HG02588 (cell line): ENCODE data around the gene RBM4.

Experiments
- ATAC-seq: cut with Tn5 transposase; IDR thresholded peaks from one replicate; pipeline ENCODE4 v1.9.1; 2021; ENCODE audit warnings: mild to moderate bottlenecking, moderate library complexity; ENCODE audit not compliant: unreplicated experiment

RBM4 gene

GRCh38 chr11:66649903-66650302, 11.4 kb downstream of the RBM4 start:
- ATAC-seq: no peak

DNA sequence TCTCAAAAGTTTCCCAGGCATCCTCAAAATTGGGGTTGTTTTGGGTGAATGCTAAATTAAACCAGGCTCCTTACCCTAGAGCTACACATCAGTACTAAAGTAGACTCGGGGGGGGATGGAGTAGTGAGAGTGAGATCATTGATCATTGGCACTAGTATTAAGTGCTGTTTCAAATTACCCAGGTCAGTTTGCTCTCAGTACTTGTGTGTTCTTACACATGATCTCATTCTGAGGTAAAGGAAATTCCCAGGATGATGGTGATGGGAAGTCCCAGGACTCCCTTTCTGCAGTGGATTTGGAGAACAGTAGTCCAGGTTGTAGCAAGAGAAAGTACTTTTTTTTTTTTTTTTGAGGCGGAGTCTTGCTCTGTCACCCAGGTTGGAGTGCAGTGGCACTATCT, 12.5 kb downstream of the RBM4 start:
- no peak for ATAC-seq

DNA sequence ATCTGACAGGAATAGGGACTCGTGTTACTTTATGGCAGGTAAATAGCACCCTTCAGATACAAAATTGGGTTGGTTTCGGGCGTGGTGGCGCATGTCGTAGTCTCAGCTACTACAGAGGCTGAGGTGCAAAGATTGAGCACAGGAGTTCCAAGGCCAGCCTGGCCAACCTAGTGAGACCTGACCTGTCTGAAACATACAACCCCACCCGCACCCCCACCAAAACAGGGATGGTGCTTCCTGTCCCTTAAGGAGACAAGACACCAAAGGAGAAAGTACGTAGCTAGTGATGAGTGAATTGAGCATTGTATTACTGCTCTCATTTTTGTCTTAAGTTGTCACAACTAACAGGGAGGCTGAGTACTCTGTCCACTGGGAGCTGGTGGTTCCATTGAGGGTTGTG, 14.1 kb downstream of the RBM4 start:
- no peak for ATAC-seq

- ATAC-seq: no peak
These were observed 14.6 kb downstream of the RBM4 start for GRCh38 chr11:66653123-66653522.

GRCh38 chr11:66659763-66660162, 21.3 kb downstream of the RBM4 start:
- no peak for ATAC-seq

DNA sequence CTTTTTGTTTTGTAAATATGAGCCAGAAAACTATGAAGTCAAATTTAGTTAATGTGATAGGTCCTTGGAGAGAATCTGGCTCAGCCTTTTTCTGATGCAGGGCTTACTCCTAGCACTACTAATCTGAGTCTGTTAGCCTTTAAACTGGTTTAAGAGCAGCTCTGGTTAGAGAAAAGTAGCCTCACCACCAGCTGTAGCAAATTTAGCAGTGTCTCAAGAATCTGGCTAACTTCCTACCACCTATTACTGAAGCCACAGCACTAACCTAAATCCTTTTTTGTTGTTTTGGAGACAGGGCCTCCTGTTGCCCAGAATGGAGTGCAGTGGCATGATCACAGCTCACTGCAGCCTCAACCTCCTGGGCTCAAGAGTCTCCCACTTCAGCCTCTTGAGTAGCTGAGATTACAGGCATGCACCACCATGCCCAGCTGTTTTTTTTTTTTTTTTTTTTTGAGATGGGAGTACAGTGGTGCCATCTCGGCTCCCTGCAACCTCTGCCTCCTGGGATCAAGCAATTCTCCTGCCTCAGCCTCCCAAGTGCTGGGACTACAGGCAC, 25.3 kb downstream of the RBM4 start:
- ATAC-seq: no peak

DNA sequence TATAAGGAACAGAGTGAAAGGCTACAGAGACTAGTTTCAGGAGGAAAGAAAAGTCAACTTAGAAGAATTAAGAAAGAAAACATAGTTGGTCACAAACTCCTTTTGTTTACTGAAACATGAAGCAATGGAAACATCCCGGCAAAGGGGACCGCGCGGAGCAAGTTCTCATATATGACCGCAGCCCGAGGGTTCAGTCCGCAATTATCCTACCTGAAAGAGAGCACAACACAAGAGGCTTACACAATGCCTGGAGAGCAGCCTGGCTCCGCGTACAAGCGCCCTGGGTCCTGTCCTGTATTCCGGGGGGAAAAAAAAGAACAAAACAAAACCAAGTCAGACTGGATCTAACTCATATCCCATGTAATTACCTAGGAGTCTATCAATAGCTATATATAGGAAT, 26.9 kb downstream of the RBM4 start:
- ATAC-seq: no peak

DNA sequence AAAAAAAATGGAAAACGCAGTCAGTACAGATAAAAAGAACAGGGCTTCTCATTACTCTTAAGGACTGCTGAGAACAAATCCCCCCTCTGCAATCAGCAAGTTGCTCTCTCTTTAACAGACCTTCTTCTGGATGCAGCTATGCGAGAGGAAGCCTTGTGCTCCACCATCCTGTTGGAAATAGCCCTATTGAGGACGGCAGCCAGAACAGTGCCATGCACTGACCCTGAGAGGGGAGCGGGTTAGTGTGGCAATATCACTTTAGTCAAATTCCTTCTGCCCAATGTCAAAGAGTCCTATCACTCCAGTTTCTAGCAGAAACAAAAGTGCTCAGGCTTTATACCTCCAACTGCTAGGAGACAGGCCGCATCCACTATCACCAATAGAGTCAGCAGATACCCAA, 32.3 kb downstream of the RBM4 start:
- no peak for ATAC-seq

GRCh38 chr11:66674964-66675602, 36.6 kb downstream of the RBM4 start:
- no peak for ATAC-seq

DNA sequence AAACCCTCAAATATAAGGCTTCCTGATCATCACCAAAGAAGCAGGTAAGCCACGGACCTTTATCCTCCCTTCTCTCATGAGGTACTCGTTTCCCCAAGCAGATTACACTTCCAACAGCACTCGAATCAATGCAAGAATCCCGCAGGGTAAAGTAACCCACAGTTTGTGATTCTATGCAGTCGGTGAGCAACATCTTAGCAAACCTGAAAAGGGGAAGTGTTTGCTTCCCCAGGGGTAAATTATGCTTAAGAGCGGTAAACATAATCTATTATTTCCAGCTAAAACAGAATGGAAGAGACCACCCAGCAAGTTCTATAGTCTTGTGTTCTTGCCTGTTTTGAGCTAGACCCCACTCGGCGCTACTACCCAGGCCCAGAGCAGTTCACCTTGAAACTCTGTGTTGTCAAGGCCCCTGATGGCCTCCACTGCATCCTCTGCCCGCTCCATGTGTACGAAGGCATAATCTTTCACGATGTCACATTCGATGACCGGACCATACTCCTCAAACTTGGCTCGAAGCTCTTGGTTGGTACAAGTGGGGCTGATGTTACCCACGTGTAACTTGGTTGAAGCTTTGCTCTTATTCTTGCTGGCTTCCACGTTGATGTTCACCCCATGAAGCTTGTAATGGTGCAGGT, 37.9 kb downstream of the RBM4 start:
- no peak for ATAC-seq

DNA sequence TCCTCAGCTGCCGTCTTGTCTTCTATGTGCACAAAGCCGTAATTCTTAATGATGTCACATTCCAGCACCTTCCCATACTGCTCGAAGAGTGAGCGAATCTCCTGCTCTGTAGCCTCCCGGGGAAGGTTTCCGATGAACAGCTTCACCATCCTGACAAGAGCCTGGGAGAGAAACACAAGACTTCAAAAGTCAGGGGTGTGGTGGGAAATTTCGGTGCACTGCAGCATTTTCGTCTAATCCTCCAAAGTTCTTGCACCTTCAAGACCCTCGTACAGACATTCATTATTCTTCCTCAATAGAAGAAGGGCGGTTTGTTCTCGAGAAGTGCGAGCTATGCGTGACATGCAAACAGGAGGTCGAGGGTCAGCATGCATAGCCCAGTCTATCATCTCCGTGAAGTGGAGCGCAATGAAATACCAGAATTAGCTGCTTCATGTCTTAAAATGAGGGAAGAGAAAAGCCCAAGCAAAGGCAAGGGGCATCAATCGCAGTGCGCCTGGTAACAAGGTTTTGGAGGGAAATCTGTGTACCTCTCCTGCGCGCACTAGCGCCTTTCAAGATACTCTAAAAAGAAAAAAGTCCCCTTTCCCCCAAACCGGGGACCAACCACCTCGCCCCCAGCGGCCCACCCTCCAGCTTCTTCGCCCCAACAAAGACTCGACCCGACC, 38.6 kb downstream of the RBM4 start:
- ATAC-seq: no peak

GRCh38 chr11:66677599-66678375, 39.3 kb downstream of the RBM4 start, which contains the start of gene RBM4B:
Gene RBM4B, minus strand, starts transcription at chr11:66677887. Its CDS starts 808 bp downstream, at chr11:66677079.
- ATAC-seq: peak; percentile 87

GRCh38 chr11:66680966-66681645, 42.6 kb downstream of the RBM4 start:
- no peak for ATAC-seq

DNA sequence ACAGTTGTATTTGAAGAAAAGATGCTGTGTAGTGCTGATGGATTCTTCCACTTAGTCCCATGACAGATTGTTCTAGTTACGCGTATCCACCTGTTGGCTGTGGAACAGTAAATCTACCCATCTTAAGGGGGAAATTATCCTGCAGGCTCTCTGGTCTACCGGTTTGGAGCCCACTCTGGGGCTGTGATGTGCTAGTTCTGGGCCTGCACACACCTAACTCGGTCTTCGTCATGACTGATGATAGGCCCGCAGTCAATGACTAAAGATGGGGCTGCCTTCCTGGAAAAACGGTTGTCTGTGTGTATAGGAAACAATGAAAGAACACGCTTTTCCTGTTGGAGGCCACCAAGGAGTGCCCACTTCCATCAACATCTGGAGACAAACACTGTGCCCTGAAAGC, 45.4 kb downstream of the RBM4 start:
- ATAC-seq: no peak

GRCh38 chr11:66684635-66685034, 46.1 kb downstream of the RBM4 start:
- ATAC-seq: no peak

DNA sequence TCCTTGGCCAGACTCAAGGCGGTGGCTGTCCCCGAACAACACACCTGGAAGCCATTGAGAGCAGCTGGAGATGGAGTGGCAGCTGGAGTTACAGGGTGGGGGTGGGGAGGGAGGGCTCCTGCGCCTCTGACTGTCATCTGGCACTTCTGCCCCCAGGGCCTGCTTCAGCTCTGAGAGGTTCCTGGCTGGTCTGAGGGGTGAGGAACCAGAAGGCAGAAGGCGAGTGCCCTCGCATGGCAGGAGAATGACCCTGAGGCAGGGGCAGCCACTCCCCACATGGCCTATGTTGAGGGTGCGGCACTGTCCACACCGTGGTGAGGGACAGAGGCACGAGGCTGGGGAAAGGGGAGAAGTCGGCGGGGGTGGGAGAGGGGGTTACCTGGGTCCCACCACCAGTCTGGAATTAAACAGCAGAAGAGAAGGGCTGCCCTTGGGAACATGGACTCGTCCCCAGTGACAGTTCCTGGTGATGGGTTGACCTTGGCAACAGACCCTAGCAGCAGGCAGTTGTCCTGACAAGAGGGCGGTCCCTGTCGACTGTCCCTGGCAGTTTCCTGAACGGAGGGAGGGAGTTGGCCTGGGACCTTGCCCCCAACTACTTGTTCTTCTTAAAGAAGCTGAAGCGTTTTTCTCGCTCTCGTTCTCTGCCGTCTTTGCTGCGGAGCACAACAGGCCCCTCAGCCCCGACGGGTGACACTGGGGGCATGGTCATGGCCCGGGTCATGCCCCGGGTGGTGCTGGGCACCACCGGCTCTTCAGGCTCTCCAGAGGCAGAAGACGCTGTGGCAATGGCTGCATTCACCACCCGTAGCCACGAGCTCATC, 47.0 kb downstream of the RBM4 start:
- no peak for ATAC-seq

- no peak for ATAC-seq
These were observed 47.7 kb downstream of the RBM4 start for GRCh38 chr11:66686100-66686785.

GRCh38 chr11:66686801-66687750, 48.6 kb downstream of the RBM4 start:
- no peak for ATAC-seq
